HG03558 (cell line): ENCODE data around the gene DOK6.

Source experiments
- ATAC-seq: cut with Tn5 transposase; IDR thresholded peaks from one replicate; pipeline ENCODE4 v1.9.1; 2021; ENCODE audit warnings: moderate number of reproducible peaks; ENCODE audit not compliant: unreplicated experiment; ENCODE audit errors: extremely low read depth

Gene DOK6

GRCh38 chr18:69664399-69664798, 263.7 kb downstream of the DOK6 start:
- no peak for ATAC-seq

GRCh38 chr18:69674292-69674877, 273.7 kb downstream of the DOK6 start:
- no peak for ATAC-seq

- ATAC-seq = no peak
Observed at GRCh38 chr18:69674966-69675365, 274.3 kb downstream of the DOK6 start.

GRCh38 chr18:69677595-69677994, 276.9 kb downstream of the DOK6 start:
- no peak for ATAC-seq

- ATAC-seq = no peak
Observed at GRCh38 chr18:69680123-69680522, 279.4 kb downstream of the DOK6 start.

- ATAC-seq = no peak
Observed at GRCh38 chr18:69683176-69683575, 282.5 kb downstream of the DOK6 start.

GRCh38 chr18:69684789-69685188, 284.1 kb downstream of the DOK6 start:
- no peak for ATAC-seq

GRCh38 chr18:69686861-69687260, 286.2 kb downstream of the DOK6 start:
- no peak for ATAC-seq

GRCh38 chr18:69689121-69689759, 288.6 kb downstream of the DOK6 start:
- no peak for ATAC-seq

GRCh38 chr18:69691008-69691760, 290.5 kb downstream of the DOK6 start:
- no peak for ATAC-seq

GRCh38 chr18:69697069-69697468, 296.4 kb downstream of the DOK6 start:
- ATAC-seq = no peak

GRCh38 chr18:69697689-69698088, 297.0 kb downstream of the DOK6 start:
- no peak for ATAC-seq

- no peak for ATAC-seq
Observed at GRCh38 chr18:69701305-69701704, 300.6 kb downstream of the DOK6 start.

- no peak for ATAC-seq
Observed at GRCh38 chr18:69703461-69703860, 302.8 kb downstream of the DOK6 start.

- ATAC-seq = no peak
Observed at GRCh38 chr18:69705987-69706386, 305.3 kb downstream of the DOK6 start.

GRCh38 chr18:69708844-69709243, 308.2 kb downstream of the DOK6 start:
- ATAC-seq = no peak

- ATAC-seq = no peak
Observed at GRCh38 chr18:69715191-69715795, 314.6 kb downstream of the DOK6 start.

GRCh38 chr18:69717586-69717985, 316.9 kb downstream of the DOK6 start:
- no peak for ATAC-seq

GRCh38 chr18:69718912-69719547, 318.3 kb downstream of the DOK6 start:
- no peak for ATAC-seq

GRCh38 chr18:69720422-69720821, 319.7 kb downstream of the DOK6 start:
- ATAC-seq = no peak

- ATAC-seq = no peak
Observed at GRCh38 chr18:69723434-69723833, 322.7 kb downstream of the DOK6 start.
